Measurements from ENCODE around the gene NXF1.

DNA sequence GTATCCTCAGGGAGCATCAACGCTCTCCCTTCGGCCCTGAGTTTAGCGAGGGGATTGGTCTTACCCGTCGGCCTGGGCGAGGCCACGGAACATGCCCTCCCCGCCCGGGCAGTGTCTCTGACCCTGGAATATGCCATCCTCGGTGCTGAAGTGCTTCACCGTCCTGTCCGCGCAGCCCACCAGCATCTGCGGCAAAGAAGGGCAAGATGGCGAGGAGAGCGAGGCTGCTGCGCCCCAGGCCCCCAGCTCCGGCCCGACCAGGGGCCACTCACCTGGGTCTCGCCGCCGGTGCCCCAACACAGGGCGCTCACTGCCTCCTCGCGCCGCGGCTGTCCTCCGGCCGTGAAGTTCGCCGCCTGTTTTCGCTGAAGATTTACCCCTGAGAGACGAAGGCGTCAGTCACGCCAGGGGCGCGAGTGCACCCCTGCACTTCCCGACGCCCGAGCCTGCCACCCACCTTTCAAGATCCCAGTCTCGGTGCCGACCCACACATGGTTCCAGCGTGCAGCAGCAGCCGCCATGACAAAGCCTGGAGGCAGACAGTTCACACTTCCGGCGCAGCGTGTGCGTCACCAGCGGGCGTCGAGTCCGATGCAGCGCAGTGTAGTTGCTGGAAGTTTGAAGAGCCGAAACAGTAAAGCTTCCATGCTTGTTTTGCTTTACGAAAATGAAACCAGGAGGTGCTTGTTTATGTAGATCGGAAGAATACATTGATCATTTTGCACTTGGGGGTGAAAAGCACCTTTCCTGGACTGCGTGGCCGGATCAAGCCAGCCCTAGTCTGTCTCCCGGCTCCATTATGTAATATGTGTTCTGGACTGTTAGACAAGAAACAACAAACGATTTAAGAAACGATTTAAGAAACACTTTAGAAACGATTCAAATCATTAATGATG is 34.1 kb upstream of the NXF1 start, which contains the start of gene WDR74:
- TF ChIP-seq, protein P1, sequence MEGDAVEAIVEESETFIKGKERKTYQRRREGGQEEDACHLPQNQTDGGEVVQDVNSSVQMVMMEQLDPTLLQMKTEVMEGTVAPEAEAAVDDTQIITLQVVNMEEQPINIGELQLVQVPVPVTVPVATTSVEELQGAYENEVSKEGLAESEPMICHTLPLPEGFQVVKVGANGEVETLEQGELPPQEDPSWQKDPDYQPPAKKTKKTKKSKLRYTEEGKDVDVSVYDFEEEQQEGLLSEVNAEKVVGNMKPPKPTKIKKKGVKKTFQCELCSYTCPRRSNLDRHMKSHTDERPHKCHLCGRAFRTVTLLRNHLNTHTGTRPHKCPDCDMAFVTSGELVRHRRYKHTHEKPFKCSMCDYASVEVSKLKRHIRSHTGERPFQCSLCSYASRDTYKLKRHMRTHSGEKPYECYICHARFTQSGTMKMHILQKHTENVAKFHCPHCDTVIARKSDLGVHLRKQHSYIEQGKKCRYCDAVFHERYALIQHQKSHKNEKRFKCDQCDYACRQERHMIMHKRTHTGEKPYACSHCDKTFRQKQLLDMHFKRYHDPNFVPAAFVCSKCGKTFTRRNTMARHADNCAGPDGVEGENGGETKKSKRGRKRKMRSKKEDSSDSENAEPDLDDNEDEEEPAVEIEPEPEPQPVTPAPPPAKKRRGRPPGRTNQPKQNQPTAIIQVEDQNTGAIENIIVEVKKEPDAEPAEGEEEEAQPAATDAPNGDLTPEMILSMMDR (conservative IDR thresholded peaks at IDR 0.05 in 1 of 2, IDR thresholded peaks at IDR 0.05 in 1 of 2; ENCODE audit: low read depth in 1 of 2, low read length in 2 of 2): no peak
- no peak for TF ChIP-seq EZH2 (IDR thresholded peaks at IDR 0.05; ENCODE audit: low read length, missing control alignments)
